Measurements from ENCODE around the gene LYRM4. TPM values are rescaled to one million over a fixed set of nuclear protein-coding genes. Genes with fewer than 3 reads are reported as not detected.

LYRM4 gene
- polyA plus RNA-seq, 2 of the 4 experiments (the other 2 are of a cell fraction): 25.6 to 43.3 TPM

DNA sequence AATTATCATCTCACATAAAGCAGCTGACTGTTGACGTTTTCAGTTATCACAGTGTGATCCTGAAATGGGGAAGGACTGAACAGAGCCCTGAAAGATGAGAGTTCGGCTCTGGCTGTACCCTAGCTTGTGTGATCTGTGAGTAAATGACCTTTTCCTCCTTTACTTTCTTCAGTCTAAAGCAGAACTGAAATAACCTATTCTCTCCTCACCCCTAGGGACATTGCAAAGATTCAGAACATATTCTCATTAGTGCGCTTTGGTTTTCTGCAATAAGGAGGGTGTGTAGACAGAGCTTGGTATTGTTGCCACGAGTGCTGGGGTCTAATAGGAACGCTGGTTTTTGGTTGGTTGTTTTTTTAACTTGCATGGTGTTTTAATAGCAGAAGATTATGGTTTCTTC is 17.3 kb upstream of the LYRM4 start:
- no peak for FAIRE-seq

DNA sequence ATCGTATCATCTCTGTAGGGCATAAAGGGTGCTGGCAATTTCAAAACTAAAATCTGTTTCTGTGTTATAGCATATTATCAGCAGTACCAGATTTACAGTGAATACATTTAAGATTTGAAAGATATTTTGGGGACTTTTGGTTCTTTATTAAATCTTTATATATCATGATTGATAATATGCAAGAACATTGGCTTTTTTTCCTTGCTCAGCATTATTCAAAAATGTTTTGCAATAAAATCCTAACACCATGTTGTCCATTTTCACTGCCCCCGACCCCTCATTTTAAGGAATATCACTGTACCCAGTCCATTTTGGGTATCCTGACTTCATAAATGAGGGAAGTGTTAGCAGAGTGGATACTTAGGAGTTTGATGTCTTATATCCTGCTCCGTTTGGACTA is 16.8 kb upstream of the LYRM4 start:
- POLR2A ChIA-PET: no interaction called here
- no peak overlapping the region for H3K4me3 ChIP-seq
- no peak overlapping the region for H3K4me2 ChIP-seq
- no peak for FAIRE-seq
- H3K27ac ChIP-seq: no peak overlapping the region
- H3K4me1 ChIP-seq: no peaks in the 10 kb centered on the region
- TF ChIP-seq MAFK (IDR thresholded peaks at IDR 0.05; ENCODE audit: partially characterized antibody) (peak; percentile 59), POLR2A (IDR thresholded peaks at IDR 0.05; ENCODE audit: low read length) (no peak), JUN (IDR thresholded peaks at IDR 0.05) (no peak), HOXA7 (CRISPR knock-in tag; IDR thresholded peaks at IDR 0.05) (no peak)
- H3K9me3 ChIP-seq: no peaks in the 10 kb centered on the region
- ATAC-seq: no peak
- DNase-seq (ENCODE audit: low read depth in 1 of 2, low spot score in 1 of 2): no peak
- 80% methylated on average over 3 of the region's 3 CpGs for WGBS (ENCODE audit: missing lambda C conversion rate)
- CTCF ChIA-PET: interaction anchor here (1.0 kb wide), 1 partner anchor 85 kb away, joined by 3 read pairs; no protein-coding TSS in a partner anchor

More for the DNA sequence above, 17.3 kb upstream of the LYRM4 start:
- no peak overlapping the region for H3K27ac ChIP-seq
- CTCF ChIA-PET: interaction anchor here (1.0 kb wide), 1 partner anchor 85 kb away, joined by 3 read pairs; no protein-coding TSS in a partner anchor
- ATAC-seq (no peak), DNase-seq (ENCODE audit: low read depth in 1 of 2, low spot score in 1 of 2) (no peak)
- H3K4me1 ChIP-seq: no peaks in the 10 kb centered on the region
- TF ChIP-seq, protein P1, sequence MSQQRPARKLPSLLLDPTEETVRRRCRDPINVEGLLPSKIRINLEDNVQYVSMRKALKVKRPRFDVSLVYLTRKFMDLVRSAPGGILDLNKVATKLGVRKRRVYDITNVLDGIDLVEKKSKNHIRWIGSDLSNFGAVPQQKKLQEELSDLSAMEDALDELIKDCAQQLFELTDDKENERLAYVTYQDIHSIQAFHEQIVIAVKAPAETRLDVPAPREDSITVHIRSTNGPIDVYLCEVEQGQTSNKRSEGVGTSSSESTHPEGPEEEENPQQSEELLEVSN (IDR thresholded peaks at IDR 0.05; ENCODE audit: borderline replicate concordance, low read depth): no peak
- no peak for TF ChIP-seq CBX8 (IDR thresholded peaks at IDR 0.05)
- TF ChIP-seq GATA3 (IDR thresholded peaks at IDR 0.05; ENCODE audit: borderline replicate concordance): no peak
- TF ChIP-seq, protein P2, sequence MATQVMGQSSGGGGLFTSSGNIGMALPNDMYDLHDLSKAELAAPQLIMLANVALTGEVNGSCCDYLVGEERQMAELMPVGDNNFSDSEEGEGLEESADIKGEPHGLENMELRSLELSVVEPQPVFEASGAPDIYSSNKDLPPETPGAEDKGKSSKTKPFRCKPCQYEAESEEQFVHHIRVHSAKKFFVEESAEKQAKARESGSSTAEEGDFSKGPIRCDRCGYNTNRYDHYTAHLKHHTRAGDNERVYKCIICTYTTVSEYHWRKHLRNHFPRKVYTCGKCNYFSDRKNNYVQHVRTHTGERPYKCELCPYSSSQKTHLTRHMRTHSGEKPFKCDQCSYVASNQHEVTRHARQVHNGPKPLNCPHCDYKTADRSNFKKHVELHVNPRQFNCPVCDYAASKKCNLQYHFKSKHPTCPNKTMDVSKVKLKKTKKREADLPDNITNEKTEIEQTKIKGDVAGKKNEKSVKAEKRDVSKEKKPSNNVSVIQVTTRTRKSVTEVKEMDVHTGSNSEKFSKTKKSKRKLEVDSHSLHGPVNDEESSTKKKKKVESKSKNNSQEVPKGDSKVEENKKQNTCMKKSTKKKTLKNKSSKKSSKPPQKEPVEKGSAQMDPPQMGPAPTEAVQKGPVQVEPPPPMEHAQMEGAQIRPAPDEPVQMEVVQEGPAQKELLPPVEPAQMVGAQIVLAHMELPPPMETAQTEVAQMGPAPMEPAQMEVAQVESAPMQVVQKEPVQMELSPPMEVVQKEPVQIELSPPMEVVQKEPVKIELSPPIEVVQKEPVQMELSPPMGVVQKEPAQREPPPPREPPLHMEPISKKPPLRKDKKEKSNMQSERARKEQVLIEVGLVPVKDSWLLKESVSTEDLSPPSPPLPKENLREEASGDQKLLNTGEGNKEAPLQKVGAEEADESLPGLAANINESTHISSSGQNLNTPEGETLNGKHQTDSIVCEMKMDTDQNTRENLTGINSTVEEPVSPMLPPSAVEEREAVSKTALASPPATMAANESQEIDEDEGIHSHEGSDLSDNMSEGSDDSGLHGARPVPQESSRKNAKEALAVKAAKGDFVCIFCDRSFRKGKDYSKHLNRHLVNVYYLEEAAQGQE (IDR thresholded peaks at IDR 0.05): no peak
- TF ChIP-seq NPAS2 (CRISPR knock-in tag; IDR thresholded peaks at IDR 0.05; ENCODE audit: borderline replicate concordance): no peak
- POLR2A ChIA-PET: no interaction called here
- no peak overlapping the region for H3K4me2 ChIP-seq
- 87% methylated on average over 5 of the region's 5 CpGs for WGBS (ENCODE audit: missing lambda C conversion rate)
- H3K4me3 ChIP-seq: no peak overlapping the region
- H3K9me3 ChIP-seq: no peaks in the 10 kb centered on the region

DNA sequence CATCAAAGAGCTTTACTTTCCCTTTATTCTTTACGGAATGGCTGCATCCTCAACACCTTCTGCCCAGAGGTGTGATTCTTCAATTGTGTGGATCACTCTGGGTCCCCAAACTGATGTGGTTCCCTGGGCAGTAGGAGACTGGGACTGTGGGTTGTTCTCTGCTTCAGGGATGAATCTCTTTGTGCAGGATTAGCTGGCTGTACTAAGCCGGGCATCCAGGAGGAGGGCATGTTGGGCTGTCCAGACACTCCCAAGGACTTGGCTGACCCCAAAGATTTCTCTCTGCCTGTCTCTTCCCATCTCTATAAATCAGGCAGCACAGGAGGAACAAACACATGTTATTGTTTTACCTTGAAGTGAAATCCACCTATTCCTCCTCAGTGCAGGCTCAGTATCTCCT is 15.8 kb upstream of the LYRM4 start:
- no peak for ATAC-seq
- DNase-seq (ENCODE audit: low read depth in 1 of 2, low spot score in 1 of 2): no peak
- WGBS (ENCODE audit: missing lambda C conversion rate): 90% methylated on average over 1 of the region's 2 CpGs
- Histone ChIP-seq H3K4me3 (no peak overlapping the region), H3K4me2 (no peak overlapping the region), H3K4me1 (no peaks in the 10 kb centered on the region), H3K9me3 (no peaks in the 10 kb centered on the region), H3K27ac (no peak overlapping the region)
- no peak for FAIRE-seq
- TF ChIP-seq CBX2 (IDR thresholded peaks at IDR 0.05; ENCODE audit: borderline replicate concordance, low read depth) (no peak), HOXA7 (CRISPR knock-in tag; IDR thresholded peaks at IDR 0.05) (no peak), KDM1A (IDR thresholded peaks at IDR 0.05; ENCODE audit: low read depth) (no peak)
- ChIA-PET POLR2A (no interaction called here), CTCF (interaction anchor here (0.6 kb wide), 1 partner anchor 21 kb away, joined by 4 read pairs; no protein-coding TSS in a partner anchor)

DNA sequence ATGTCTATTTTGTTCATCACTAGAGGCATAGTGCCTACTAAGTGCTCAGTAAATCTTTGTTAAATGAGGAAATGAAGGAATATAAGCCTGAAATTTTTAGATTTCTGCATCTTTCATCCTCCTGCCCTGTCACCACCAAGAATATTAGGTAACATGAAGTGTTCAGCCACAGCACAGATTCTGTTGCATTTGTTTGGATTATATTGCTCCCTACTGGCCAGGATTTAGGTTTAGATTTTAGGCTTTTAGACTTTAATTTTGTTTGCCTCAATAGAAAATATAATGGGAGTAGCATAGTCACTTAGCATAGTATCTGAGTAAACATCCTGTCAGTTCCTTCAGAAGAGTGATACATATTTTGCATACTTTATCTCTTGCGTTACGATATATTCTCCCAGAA is 14.7 kb upstream of the LYRM4 start:
- no peaks in the 10 kb centered on the region for H3K4me1 ChIP-seq
- H3K27ac ChIP-seq: no peak overlapping the region
- no peak for DNase-seq (ENCODE audit: low read depth in 1 of 2, low spot score in 1 of 2)
- 98% methylated on average over 2 of the region's 2 CpGs for WGBS (ENCODE audit: missing lambda C conversion rate)
- H3K4me3 ChIP-seq: no peak overlapping the region
- no peak for ATAC-seq
- POLR2A ChIA-PET: no interaction called here
- no peaks in the 10 kb centered on the region for H3K9me3 ChIP-seq
- TF ChIP-seq FOSL2 (IDR thresholded peaks at IDR 0.05): no peak
- TF ChIP-seq FOSL2 (CRISPR knock-in tag; IDR thresholded peaks at IDR 0.05): no peak
- TF ChIP-seq SREBF2 (IDR thresholded peaks at IDR 0.05): no peak
- TF ChIP-seq, protein P2 (IDR thresholded peaks at IDR 0.05): no peak
- TF ChIP-seq ZC3H11A (IDR thresholded peaks at IDR 0.05): no peak
- peak; percentile 9 to 16; a peak in 1 of 5 replicates for TF ChIP-seq RAD21 (conservative IDR thresholded peaks at IDR 0.05 in 1 of 2, IDR thresholded peaks at IDR 0.05 in 1 of 2)
- H3K4me2 ChIP-seq: no peak overlapping the region
- CTCF ChIA-PET: no interaction called here
- no peak for FAIRE-seq

All from A549 (cell line).